HG02610 (cell line): ENCODE data around the gene MIPOL1.
"Not testable (repeated sequence)": the region's sequence is repeated elsewhere in the genome, so short reads cannot be mapped to it uniquely, and the experiment has no call there.

Experiments used
- ATAC-seq: cut with Tn5 transposase; IDR thresholded peaks from one replicate; pipeline ENCODE4 v1.9.1; 2021; ENCODE audit warnings: mild to moderate bottlenecking, moderate library complexity; ENCODE audit not compliant: unreplicated experiment

Gene MIPOL1

GRCh38 chr14:37376944-37377609 lies 179.3 kb downstream of the MIPOL1 start:
- no peak for ATAC-seq

GRCh38 chr14:37384870-37385596 lies 187.3 kb downstream of the MIPOL1 start:
- no peak for ATAC-seq

GRCh38 chr14:37397157-37397940 lies 199.6 kb downstream of the MIPOL1 start:
- not testable (repeated sequence) for ATAC-seq

GRCh38 chr14:37397941-37398215 lies 200.1 kb downstream of the MIPOL1 start:
- ATAC-seq = no peak

GRCh38 chr14:37399517-37399916 lies 201.8 kb downstream of the MIPOL1 start:
- no peak for ATAC-seq

GRCh38 chr14:37401093-37401492 lies 203.4 kb downstream of the MIPOL1 start:
- ATAC-seq = no peak

GRCh38 chr14:37403626-37404025 lies 205.9 kb downstream of the MIPOL1 start:
- ATAC-seq = no peak

GRCh38 chr14:37406095-37406494 lies 208.4 kb downstream of the MIPOL1 start:
- no peak for ATAC-seq

- ATAC-seq = no peak
These were observed 213.5 kb downstream of the MIPOL1 start for GRCh38 chr14:37411079-37411735.

- no peak for ATAC-seq
These were observed 215.3 kb downstream of the MIPOL1 start for GRCh38 chr14:37413050-37413449.

- ATAC-seq = no peak
These were observed 215.8 kb downstream of the MIPOL1 start for GRCh38 chr14:37413504-37414003.

- ATAC-seq = no peak
These were observed 218.5 kb downstream of the MIPOL1 start for GRCh38 chr14:37416264-37416663.

- no peak for ATAC-seq
These were observed 219.4 kb downstream of the MIPOL1 start for GRCh38 chr14:37417151-37417550.

- ATAC-seq = no peak
These were observed 220.1 kb downstream of the MIPOL1 start for GRCh38 chr14:37417833-37418232.

- no peak for ATAC-seq
These were observed 222.9 kb downstream of the MIPOL1 start for GRCh38 chr14:37420622-37421021.

- no peak for ATAC-seq
These were observed 224.6 kb downstream of the MIPOL1 start for GRCh38 chr14:37422319-37422718.

- ATAC-seq = no peak
These were observed 225.0 kb downstream of the MIPOL1 start for GRCh38 chr14:37422748-37423147.

GRCh38 chr14:37428954-37429353 lies 231.2 kb downstream of the MIPOL1 start:
- no peak for ATAC-seq

GRCh38 chr14:37429618-37430017 lies 231.9 kb downstream of the MIPOL1 start:
- no peak for ATAC-seq

GRCh38 chr14:37434867-37435266 lies 237.1 kb downstream of the MIPOL1 start:
- ATAC-seq = no peak

GRCh38 chr14:37436519-37436918 lies 238.8 kb downstream of the MIPOL1 start:
- no peak for ATAC-seq
